Stimulated activated CD8-positive, alpha-beta memory T cell treated with anti-CD3 and anti-CD28 coated beads, Interleukin-12 subunit alpha, Interleukin-12 subunit beta, amount 100 ng/mL, for 24 hours (primary cell): ENCODE measurements around the gene SPTA1.
"Not testable (repeated sequence)": the region's sequence is repeated elsewhere in the genome, so short reads cannot be mapped to it uniquely, and the experiment has no call there.

Experiments
- DNase-seq: peaks from one replicate; pipeline ENCODE4 v3.0.0-alpha.2; 2020; ENCODE audit errors: extremely low read depth

SPTA1 gene

DNA sequence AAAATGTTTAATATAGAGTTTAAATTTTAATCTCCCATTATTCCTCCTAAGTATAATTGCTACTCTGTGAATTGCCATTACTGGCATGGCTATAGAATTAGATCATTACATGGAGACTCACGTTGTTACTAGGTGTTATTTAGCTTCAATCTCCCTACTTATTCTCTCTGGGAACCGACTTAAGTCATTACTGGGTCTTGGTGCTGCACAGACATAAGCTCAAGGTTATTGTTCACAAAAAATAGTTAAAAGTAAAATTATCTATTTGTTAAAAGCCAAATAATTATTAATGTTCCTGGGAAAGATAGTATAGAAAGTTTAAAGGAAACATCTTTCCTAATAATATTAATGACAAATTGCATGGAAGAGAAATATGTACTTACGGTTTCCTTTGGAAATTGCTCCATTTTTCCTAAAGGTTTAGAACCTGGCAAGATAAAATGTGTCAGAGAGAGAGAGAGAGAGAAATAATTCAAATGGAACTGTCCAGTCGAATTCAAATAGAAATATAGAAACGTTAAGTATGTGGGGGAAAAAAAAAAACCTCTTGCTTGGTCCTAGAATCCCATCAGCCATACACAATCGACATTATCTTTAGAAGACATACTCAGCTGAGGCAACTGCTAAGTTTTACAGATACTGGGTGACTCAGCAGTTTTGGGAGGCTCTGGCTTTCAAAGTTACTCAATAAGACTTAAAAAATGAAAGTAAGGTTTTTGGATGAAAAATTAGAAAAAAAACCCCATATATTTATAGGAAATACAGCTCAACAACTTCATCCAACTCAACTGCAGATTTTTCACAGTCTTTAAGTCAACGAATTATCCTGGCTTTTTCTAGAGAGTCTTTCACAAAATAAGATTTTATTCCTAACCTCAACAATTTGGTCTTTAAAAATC is at the start of gene SPTA1:
TSS of gene SPTA1 (minus strand) at position 605 of the 899 bp plus-strand sequence. CDS start at position 407, 198 bp downstream.
- no peak for DNase-seq

DNA sequence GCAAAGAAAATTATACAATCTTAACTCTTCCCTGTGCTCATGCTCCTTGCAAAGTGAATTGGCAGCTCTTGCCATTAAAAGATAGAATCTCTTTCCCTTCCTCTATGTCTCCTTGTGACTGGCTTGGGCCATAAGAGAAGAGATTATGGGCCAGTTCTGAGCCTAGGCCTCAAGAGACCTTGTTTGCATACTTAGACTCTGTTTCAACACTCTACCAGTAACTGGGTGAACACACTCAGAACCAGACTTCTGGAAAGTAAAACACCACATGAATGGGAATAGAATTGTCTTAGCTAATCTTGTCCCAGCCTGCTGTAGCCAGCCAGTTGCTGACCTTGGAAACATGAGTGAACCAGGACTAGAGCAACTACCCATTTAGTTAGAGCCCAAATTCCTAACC is 49.3 kb upstream of the SPTA1 start:
- no peak for DNase-seq

DNA sequence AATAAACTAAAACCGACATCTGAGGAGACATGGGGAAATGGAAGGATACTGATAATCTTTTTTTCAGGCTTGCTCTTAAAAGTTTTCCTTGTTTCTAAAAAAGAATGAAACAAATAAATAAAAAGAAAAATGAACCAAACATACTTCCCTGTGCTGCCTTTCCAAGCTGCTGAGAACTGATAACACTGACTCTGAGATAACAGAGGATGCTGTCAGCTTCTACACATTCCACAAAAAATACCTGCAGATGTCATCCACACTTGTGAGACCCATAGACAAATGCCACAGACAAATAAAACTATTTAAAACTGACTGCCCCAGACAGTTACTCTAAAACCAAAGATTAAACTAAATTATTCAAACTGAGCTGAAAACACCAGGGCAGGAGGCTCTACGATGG is 46.0 kb upstream of the SPTA1 start:
- DNase-seq = no peak

DNA sequence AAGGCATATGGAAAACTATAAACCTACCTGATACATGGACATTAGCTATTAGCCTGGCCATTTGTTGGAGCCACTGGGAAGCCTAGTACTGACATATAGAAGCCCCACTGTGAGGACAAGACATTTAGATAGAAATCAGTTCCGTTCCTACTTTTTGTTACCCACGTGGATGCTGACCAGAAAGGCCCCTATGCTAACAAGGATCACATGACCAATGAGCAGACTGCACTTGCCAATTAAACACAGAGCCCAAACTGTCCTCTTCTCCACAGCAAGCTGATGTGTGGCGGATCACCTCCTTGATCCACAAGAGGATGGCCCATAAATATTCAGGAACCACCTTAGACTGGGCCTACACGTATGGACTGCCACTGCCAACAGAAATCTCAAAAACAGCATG is 45.2 kb upstream of the SPTA1 start:
- no peak for DNase-seq

DNA sequence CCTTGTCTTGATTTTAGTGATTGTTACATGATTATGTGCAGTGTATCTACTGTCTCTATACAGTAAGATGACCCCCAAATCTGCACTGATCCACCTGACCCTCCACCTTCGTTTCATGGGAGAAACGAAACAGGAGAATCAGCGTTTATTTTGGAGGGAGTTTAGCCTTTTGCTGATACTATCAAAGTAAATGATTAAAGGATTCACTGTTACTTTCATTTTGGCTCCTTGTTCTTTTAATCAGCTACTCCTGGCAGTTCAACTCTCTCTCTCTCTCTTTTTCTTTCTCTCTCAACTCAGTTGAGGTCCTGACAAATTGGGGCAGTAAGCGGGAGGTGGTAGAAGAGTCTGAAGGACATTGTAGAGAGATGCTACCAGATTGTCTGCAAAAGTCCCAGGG is 43.9 kb upstream of the SPTA1 start:
- no peak for DNase-seq

DNA sequence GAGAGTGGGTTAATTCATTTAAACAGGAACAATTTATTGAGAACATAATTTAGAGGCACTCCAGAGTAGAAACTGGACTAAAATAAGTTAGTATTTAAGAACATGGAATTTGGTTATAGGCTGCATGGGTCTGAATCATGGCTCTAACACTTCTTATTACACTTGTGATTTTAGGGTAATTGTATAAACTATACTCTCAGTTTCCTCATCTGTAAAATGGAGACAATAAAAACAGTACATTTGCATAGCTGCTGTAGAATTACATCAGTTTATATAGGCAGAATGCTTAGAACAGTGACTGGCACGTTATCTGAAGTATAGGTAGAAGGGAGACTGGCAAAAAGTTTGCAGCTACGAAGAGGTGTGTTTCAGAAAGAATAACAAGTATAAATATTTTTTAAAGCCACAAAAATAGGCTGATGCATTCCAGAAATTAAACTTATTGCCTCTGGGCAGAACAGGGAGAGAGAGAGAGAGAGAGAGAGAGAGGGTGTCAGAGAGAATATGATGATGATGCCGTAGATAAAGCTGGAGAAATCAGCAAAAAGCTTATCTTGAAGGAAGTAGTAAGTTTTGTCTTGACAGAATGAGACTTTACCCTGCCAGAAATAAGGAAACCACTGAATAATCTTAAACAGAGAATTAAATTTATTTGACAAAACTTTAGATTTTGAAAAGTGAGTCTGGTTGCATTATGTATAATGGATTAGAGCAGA is 42.2 kb upstream of the SPTA1 start:
- DNase-seq = no peak

DNA sequence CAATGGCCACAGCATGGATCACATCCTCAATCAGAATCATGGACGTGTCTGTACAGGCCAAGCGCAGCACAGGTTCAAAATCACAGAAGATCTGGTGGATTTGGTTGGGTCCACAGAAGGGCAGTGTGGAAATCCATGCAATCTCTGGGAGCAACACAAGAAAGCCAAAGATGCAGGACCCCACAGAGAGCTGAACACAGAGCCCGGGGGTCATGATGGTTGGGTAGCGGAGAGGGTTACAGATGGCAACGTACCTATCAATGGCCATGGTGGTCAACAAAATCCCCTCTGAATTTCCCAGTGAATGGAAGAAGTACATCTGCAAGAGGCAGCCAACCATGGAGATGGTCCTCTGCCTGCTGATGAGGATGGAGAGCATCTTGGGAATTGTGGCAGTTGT is 37.9 kb upstream of the SPTA1 start:
- no peak for DNase-seq

DNA sequence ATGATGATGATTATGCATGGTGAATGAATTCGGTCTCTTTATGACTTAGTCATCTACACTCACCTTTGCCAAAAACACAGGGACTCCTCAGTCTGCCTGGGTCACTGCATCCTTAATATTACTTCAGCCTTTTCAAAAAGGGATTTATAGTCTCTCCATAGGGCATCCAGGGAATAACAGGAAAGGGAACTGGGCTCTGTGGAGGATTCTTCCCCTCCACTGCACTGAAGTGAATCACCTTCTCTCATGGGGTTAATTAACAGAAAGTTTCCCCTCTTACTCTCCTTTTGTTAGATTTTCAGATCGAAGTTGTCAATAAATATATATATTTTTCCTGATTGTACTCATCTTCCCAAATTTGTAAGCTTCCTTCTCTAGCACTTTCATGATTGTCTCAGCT is 34.1 kb upstream of the SPTA1 start, which contains the start of gene OR6K3:
TSS of gene OR6K3 (minus strand) at position 101 of the 400 bp plus-strand sequence. CDS start 2,605 bp downstream, outside the sequence.
- no peak for DNase-seq

DNA sequence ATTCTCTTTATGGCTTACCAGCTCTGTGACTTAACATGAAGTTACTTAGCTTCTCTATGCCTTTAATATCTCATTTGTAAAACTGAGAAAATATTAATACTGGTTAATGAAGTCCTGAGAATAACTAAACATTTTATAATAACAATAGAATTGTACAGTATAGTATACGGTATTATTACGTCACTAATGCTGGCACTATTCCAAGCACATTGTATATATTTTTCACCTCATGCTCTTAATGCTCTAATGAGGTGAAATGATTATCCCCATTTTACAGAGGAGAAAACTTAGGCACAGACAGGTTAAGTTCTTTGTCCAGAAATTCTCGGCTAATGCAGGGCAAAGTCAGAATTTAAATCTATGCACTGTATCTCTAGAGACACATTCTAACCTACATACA is 33.1 kb upstream of the SPTA1 start:
- no peak for DNase-seq

DNA sequence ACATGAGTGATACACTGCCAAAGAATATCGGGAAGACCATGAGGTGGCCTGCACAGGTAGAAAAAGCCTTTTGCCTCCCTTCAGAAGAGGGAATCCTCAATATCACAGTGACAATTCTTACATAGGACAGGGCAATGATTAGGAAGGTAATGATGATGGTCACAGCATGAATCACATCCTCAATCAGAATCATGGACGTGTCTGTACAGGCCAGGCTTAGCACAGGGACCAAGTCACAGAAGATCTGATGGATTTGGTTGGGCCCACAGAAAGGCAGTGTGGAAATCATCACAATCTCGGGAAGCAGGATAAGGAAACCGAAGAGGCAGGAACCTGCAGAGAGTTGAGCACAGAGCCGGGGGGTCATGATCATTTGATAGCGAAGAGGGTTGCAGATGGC is 30.8 kb upstream of the SPTA1 start:
- no peak for DNase-seq

DNA sequence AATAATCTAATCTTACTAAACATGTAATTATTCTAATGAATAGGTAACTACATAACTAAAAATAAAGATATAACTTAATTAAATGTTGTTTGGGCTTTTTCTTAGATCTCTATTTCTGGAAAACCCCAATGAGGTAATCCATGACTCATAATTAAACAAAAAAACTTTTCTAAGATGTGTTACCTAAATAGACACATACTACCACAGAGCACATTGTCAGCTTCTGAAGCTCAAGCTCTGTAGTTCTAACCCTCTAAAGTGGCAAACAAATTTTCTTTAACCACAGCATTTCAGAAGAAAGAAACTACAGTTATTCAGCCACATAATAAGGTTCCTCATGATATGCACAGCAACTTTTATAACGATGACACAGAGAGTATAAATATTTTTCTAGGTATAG is 29.8 kb upstream of the SPTA1 start:
- no peak for DNase-seq

DNA sequence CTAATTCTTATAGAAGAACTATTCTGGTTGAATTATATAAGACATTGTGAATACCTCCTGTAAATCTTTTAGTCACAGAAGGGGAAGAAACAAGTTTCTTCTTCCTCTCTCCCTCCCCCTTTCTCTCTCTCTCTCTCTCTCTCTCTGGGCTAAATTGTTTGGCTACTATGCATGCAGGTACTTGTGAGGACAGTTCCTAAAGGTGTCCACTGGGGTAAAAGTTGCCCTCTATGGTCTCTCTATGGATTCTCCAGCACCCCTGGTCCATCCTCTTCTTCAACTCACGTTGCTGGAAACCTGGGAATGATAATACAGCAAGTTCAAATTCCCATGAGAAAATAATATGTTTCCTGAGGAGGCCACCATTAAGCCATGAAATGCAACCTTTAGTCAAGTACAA is 28.2 kb upstream of the SPTA1 start:
- no peak for DNase-seq

DNA sequence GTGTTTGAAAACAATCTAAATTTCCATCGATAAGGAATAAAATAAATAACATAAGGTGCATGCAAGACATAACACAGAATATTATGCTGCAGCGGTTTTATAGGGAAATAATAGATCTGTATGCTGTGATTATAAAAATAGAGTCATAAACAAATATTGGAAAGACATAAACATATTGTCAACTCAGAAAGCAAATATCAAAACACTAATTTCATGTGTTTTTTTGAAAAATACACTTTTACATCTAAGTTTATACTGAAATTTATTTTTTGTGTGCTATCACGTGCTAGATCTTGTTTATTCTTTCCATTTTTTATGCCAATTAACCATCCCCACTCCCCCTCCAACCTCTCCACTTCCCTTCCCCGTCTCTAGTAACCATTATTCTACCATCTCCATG is 24.6 kb upstream of the SPTA1 start:
- DNase-seq = no peak

DNA sequence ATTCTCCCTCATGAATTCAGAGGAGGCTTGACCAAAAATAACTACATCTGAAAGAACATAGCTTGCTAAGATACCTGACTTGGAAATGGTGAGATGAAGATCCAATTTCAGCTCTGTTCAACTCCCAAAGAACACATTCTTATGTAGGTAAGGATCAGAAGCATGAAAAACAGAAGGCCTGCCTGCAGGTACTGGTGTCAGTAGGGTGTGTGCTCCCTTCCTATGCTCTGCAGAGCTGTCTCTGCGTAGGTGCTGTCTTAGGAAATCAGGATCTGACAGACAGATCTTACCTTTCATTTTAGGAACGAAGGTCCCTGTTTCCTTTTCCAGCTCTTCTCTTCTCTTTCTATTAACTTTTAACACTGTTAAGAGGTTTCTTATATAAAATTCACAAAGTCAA is 19.6 kb upstream of the SPTA1 start:
- DNase-seq = no peak

DNA sequence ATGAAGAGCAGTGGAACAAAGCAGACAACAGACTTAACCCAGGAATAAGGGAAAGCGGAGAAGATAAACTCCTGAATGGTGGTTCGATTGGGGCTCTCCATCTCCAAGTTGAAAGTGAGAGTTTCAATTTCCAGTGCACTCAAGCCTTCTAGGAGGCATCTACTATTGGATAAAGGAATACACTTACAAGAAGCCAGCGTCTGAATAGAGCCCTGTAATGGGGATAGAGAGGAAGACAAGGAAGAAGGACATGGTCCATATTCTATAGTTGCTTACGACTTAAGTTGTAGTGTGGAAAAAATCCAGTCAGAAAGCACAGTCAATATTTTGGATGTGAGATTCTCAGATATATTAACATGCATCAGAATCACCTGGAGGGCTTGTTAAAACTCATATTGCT is 14.0 kb upstream of the SPTA1 start, which contains the start of gene OR6K2:
TSS of gene OR6K2 (minus strand) at position 101 of the 400 bp plus-strand sequence. CDS start at position 101, 0 bp downstream.
- DNase-seq = no peak

DNA sequence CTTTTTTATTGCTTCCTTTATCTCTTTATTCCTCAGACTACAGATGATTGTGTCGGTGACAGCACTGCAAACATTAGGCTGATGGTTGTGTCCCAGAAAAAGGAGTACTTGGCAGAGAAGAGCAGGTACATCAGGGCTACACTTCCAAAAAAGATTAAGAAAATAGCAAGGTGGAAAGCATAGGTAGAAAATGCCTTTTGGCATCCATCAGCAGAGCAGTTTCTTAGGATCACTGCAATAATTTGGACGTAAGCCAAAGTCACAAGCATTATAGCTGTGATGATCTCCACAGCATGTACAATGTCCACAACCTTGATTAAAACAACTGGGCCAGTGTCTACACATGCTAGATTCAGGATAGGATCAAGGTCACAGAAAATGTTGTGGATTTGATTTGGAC is 8.1 kb upstream of the SPTA1 start:
- DNase-seq = no peak

DNA sequence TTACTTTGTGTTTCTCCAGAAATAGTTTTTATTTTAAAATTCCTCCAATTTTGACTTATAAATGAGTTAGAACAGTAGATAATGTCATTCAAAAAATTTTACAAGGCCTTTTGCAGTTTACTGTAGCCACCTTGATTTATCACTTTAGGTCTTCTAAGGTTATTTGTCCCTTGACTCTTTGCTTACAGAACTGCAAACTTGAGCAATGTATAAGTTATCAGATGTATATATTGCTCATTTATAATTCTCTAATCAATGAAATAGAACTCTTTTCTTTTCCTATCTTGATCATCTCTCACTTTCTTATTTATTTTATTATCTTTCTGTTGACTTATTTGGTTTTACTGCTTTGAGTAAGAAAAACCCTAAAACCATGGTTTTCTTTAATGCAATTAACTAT is 5.8 kb upstream of the SPTA1 start:
- no peak for DNase-seq

DNA sequence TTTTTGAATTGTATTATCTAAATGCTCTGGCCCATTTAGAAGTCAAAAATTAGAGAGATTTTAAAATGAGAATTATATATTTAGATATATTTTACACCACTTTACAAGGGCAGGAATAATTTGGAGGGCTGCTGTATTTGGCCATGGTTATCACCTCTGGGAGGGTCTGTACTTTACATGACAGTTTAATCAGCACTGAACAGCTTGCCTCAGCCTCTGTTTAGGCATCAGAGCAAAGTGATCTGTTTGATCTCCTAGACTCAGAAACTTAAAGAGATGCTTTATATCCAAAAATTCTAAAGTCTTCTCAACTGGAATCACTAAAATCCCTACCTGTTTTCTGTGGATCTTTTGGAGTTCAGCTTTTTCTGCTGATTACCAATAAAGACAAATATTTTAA is 5.4 kb upstream of the SPTA1 start:
- DNase-seq = no peak

DNA sequence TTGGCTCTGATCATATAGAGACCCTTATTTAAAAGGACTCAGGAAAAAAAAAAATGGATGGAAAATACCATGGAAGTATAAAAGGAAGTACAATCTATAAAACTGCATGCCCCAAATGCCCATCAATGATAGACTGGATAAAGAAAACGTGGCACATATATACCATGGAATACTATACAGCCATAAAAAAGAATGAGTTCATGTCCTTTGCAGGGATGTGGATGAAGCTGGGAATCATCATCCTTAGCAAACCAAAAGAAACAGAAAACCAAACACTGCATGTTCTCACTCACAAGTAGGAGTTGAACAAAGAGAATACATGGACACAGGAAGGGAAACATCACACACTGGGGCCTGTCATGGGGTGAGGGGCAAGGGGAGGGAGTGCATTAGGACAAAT is 4.6 kb upstream of the SPTA1 start:
- not testable (repeated sequence) for DNase-seq

DNA sequence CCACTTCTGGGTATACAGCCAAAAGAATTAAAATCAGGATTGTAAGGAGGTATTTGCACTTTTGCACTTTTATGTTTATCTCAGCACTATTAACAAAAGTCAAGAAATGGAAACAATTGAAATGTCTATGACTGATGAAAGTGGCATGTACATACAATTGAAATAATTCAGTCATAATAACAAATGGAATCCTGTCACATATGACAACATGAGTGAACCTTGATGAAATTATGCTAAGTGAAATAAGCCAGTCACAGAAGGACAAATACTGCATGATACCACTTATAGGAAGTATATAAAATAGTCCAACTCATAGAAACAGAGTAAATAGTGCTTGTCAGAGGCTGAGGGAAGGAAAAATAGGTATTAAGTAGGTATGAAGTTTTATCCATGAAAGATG is 3.4 kb upstream of the SPTA1 start:
- DNase-seq = no peak

DNA sequence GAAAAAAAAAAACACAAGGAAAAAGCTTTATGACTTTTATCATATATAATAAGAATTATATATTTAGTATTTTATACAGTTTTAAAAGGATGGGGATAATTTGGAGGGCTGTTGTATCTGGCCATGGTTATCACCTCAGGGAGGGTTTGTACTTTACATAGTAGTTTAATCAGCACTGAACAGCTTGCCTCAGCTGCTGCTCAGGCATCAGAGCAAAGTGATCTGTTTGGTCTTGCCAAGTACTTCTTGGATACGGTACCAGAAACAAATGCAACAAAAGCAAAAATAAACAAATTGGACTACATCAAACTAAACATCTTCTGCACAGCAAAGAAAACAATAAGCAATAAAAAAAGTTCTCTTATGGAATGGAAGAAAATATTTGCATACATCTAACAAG is 2.6 kb upstream of the SPTA1 start:
- no peak for DNase-seq

DNA sequence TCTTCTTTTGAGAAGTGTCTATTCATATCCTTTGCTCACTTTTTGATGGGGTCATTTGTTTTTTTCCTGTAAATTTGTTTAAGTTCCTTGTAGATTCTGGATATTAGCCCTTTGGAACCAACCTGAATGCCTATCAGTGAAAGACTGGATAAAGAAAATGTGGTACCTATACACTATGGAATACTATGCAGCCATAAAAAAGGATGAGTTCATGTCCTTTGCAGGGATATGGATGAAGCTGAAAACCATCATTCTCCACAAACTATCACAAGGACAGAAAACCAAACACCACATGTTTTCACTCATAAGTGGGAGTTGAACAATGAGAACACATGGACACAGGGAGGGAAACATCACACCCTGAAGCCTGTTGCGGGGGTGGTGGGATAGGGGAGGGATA is 1.8 kb upstream of the SPTA1 start:
- not testable (repeated sequence) for DNase-seq

DNA sequence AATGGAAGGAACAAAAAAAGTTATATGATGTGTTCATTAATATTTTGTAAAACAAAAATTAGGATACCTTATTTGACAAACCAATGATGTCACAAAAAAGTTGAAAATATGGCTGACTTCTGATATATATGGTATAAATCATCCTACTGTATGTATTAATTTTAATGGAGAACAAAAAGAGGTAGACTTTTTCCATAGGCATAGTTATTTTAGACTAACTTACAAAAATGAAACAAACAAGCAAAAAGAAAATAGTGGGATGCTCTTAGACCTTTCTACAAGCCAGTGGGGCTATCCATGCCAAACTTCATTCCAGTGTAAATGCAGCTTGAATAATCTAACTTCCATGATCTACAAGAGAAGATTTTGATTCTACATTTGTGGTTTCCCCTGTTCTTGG is 522 bp upstream of the SPTA1 start:
- DNase-seq = no peak
